Mesodermal cell (in vitro differentiated cells): ENCODE data around the gene PTDSS2.

Experiments
- H3K27ac ChIP-seq: 2 replicates; pipeline ENCODE4 v1.7.0; 2013; ENCODE audit warnings: mild to moderate bottlenecking, low read depth, low read length, moderate library complexity; ENCODE audit not compliant: severe bottlenecking
- H3K36me3 ChIP-seq: 2 replicates; pipeline ENCODE4 v1.7.1; 2013; ENCODE audit warnings: mild to moderate bottlenecking, low read length, moderate library complexity; ENCODE audit not compliant: control insufficient read depth, insufficient read depth
- H3K4me1 ChIP-seq: one replicate; pipeline ENCODE4 v1.7.1; 2013; ENCODE audit warnings: mild to moderate bottlenecking, low read length; ENCODE audit not compliant: insufficient read depth, control insufficient read depth, poor library complexity, severe bottlenecking
- H3K4me3 ChIP-seq: 2 replicates; pipeline ENCODE4 v1.7.0; 2013; ENCODE audit warnings: low read length, control low read depth, mild to moderate bottlenecking; ENCODE audit not compliant: insufficient read depth, poor library complexity, severe bottlenecking; ENCODE audit errors: extremely low read depth
- H3K9me3 ChIP-seq: 2 replicates; pipeline ENCODE4 v1.7.1; 2013; ENCODE audit warnings: mild to moderate bottlenecking, low read length, moderate library complexity; ENCODE audit not compliant: control insufficient read depth
- WGBS, 2 experiments: methylation state at CpG; one replicate each; pipeline ENCODE4 v1.1.5; 2013; ENCODE audit warnings: missing lambda C conversion rate in 2 of 2; ENCODE audit not compliant: insufficient coverage in 2 of 2; 5-methylcytosine and 5-hydroxymethylcytosine counted together

The PTDSS2 gene

DNA sequence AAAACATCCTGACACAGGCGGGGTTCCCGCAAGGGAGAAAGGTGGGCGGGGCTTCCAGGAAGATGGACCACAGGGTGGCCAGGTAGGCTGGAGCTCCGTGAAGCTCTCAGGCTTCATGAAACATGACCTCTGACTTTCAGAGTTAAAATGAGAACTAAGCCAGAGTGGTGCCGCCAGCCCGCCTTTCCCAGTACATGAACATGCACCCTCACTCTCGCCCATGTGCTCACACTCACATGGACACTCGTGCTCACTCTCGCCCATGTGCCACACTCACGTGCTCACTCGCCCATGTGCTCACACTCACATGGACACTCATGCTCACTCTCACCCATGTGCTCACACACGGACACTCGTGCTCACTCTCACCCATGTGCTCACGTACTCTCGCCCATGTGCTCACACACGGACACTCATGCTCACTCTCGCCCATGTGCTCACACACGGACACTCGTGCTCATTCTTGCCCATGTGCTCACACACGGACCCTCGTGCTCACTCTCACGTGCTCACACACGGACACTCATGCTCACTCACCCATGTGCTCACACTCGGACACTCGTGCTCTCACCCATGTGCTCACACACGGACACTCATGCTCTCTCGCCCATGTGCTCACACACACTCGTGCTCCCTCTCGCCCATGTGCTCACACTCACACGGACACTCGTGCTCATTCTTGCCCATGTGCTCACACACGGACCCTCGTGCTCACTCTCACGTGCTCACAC, 46.9 kb downstream of the PTDSS2 start:
- Histone ChIP-seq H3K4me3 (no peak overlapping the region), H3K36me3 (peaks cover 85% of the 10 kb centered on the region), H3K27ac (no peak overlapping the region), H3K9me3 (no peaks in the 10 kb centered on the region), H3K4me1 (no peaks in the 10 kb centered on the region)
- 95 to 98% methylated on average over 34 of the region's 34 CpGs for WGBS, 2 experiments

GRCh38 chr11:497565-498296, 47.7 kb downstream of the PTDSS2 start:
- Histone ChIP-seq H3K4me1 (no peaks in the 10 kb centered on the region), H3K27ac (no peak overlapping the region), H3K4me3 (no peak overlapping the region), H3K36me3 (peaks cover 86% of the 10 kb centered on the region), H3K9me3 (no peaks in the 10 kb centered on the region)
- WGBS, 2 experiments = 96 to 99% methylated on average over 31 of the region's 31 CpGs

- no peaks in the 10 kb centered on the region for H3K4me1 ChIP-seq
- peaks cover 81% of the 10 kb centered on the region for H3K36me3 ChIP-seq
- no peaks in the 10 kb centered on the region for H3K9me3 ChIP-seq
- 95 to 96% methylated on average over 31 to 39 of the region's 39 CpGs for WGBS, 2 experiments
- H3K4me3 ChIP-seq = no peak overlapping the region
- H3K27ac ChIP-seq = no peak overlapping the region
These were observed 48.5 kb downstream of the PTDSS2 start for GRCh38 chr11:498297-499181.

DNA sequence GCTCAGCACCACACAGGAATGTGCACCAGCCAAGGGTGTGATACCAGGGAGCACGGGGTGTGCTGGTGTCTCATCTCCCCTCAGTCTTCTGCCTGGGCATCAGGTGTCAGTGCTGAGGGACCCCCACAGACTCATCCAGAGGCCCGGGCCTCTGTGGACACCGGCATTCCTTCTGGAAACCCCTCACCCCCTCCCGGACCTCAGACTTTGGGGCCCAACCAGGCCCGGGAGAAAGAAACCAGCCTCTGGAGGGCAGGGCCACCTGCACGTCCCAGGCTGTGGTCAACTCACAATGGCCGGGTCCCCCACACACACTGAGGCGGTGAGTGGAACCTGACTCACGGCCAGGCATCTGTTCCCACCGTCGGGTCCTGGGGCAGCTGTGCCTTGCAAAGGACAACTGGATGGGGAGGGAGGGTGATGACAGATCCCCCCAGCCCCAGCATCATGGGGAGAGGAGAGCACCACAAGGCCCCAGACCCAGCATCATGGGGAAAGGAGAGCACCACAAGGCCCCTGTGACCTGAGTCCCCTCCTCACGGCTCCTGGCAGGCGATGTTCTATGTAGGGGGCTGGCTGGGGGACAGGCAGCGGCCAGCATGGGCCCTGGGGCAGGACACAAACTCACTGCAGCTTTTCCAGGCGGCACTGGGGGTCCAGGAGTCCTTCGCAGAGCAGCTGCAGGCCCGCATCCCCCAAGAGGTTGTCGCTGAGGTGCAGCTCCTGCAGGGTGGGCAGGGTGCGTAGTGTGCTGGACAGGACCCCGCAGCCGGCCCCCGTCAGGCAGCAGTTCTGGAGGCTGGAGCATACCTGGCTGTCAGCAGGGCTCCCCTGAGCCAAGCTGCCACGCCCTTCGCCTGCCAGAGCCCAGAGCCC, 49.4 kb downstream of the PTDSS2 start:
- H3K36me3 ChIP-seq = peaks cover 76% of the 10 kb centered on the region
- WGBS, 2 experiments = 91 to 95% methylated on average over 19 of the region's 24 CpGs
- H3K4me3 ChIP-seq = no peak overlapping the region
- no peak overlapping the region for H3K27ac ChIP-seq
- H3K4me1 ChIP-seq = no peaks in the 10 kb centered on the region
- no peaks in the 10 kb centered on the region for H3K9me3 ChIP-seq

- peaks cover 64% of the 10 kb centered on the region for H3K36me3 ChIP-seq
- no peaks in the 10 kb centered on the region for H3K9me3 ChIP-seq
- H3K27ac ChIP-seq = no peak overlapping the region
- WGBS, 2 experiments = 96 to 97% methylated on average over 20 to 21 of the region's 24 CpGs
- no peak overlapping the region for H3K4me3 ChIP-seq
- peaks cover 9% of the 10 kb centered on the region for H3K4me1 ChIP-seq
These were observed 51.1 kb downstream of the PTDSS2 start for GRCh38 chr11:501001-501682.

- peaks cover 62% of the 10 kb centered on the region for H3K36me3 ChIP-seq
- 84 to 90% methylated on average over 9 to 16 of the region's 19 CpGs for WGBS, 2 experiments
These were observed 51.7 kb downstream of the PTDSS2 start for GRCh38 chr11:501683-502287.

DNA sequence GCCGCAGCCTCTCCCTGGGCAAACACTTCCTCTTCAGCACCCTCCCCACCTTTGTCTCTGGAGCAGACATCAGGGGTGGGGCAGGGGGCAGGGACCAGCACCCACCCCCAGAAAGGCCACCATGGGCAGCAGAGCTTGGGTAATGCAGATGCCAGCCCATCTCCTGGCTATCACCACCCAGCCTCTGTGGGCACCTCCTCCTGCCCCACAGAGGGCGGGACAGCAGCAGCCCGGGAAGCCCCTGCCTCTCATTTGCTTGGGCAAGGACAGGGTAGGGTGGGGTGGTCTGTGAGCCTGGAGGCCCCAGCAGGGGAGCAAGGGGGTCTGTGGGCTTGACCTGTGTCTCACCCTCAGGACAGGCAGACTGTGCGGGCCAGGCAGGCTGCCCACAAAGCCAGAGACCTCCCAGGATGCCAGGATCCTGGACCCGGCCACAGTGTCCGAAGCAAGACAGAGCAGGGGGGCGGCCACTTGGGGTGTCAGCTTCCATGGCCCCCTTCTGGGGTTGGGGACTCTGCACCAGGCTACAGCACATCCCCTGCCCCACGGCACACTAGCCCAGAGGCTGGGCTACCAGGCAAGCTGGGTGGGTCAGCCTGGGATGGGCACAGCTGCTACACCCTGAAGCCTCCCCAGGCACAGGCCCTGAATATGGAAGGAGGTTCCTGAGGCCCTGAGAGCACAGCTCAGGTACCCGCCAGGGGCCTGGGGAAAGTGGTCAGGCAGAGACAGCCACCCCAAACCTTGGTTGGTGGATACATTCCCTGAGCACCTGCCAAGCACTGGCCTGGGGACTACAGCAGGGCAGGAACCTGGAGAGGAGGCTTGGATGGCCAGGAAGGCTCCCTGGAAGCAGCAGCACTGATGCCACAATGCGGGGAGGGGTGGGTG, 52.5 kb downstream of the PTDSS2 start:
- Histone ChIP-seq H3K4me3 (no peak overlapping the region), H3K27ac (no peak overlapping the region), H3K9me3 (no peaks in the 10 kb centered on the region), H3K4me1 (peaks cover 9% of the 10 kb centered on the region), H3K36me3 (peaks cover 55% of the 10 kb centered on the region)
- 93 to 98% methylated on average over 5 to 7 of the region's 10 CpGs for WGBS, 2 experiments

More at GRCh38 chr11:501683-502287, 51.7 kb downstream of the PTDSS2 start:
- Histone ChIP-seq H3K4me3 (no peak overlapping the region), H3K9me3 (no peaks in the 10 kb centered on the region), H3K4me1 (peaks cover 9% of the 10 kb centered on the region), H3K27ac (no peak overlapping the region)

GRCh38 chr11:503179-503981, 53.3 kb downstream of the PTDSS2 start:
- H3K36me3 ChIP-seq = peaks cover 46% of the 10 kb centered on the region
- no peak overlapping the region for H3K4me3 ChIP-seq
- no peak overlapping the region for H3K27ac ChIP-seq
- no peaks in the 10 kb centered on the region for H3K9me3 ChIP-seq
- peaks cover 9% of the 10 kb centered on the region for H3K4me1 ChIP-seq
- 95 to 98% methylated on average over 24 of the region's 24 CpGs for WGBS, 2 experiments
